GM15510 (cell line): ENCODE data around the gene USP33.

Experiments
- POLR2A ChIP-seq: IDR thresholded peaks from 3 replicates; pipeline ENCODE4 v1.6.1; 2011; ENCODE audit warnings: borderline replicate concordance; ENCODE audit not compliant: insufficient read length; ENCODE audit errors: extremely low read depth

USP33 gene

DNA sequence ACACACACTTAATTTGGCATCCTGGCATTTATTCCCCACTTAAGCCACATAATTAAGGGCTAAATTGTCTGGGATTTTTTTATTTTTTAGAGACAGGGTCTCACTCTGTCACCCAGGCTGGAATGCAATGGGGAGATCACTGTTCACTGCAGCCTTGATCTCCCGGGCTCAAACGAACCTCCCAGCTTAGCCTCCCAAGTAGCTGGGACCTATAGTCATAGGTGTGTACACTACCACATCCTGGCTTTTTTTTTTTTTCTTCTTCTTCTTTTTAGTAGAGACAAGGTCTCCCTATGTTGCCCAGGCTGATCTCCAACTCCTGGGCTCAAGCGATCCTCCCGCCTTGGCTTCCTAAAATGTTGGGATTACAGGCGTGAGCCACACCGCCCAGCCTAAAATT, 101.4 kb downstream of the USP33 start:
- TF ChIP-seq POLR2A: no peak

GRCh38 chr1:77655431-77655974, 104.1 kb downstream of the USP33 start:
- no peak for TF ChIP-seq POLR2A

GRCh38 chr1:77652970-77653516, 106.6 kb downstream of the USP33 start:
- TF ChIP-seq POLR2A: no peak

DNA sequence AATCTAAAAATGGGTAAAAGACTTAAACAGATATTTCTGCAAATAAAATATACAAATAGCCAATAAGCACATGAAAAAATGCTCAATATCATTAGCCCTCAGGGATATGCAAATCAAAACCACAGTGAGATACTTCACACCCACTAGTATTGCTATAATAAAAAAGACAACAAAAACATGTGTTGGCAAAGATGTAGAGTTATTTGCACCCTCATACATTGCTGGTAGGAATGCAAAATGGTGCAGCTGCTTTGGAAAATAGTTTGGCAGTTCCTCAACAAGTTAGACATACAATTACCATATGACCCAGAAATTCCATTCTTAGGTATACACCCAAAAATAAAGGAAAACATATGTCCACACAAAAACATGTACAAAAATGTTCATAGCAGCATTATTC, 107.4 kb downstream of the USP33 start:
- TF ChIP-seq POLR2A: no peak

DNA sequence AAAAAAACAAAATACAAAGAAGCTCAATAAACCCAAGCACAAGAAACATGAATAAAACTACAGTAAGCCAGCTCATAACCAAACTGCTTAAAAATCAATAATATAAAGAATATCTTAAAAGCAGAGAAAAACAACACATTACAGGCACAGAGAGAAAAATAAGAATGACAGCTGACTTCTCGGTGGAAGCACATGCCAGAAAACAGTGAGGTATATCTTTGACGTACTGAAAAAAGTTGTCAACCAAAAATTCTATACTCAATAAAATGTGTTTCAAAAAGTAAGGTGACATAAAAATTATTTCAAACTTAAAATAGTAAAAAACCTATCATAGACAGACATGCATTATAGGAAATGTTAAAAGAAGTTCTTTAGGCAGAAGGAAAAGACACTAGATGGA, 110.5 kb downstream of the USP33 start:
- no peak for TF ChIP-seq POLR2A
